GM21528 (cell line): ENCODE data around the gene BICD1.

ENCODE experiments used
- ATAC-seq: cut with Tn5 transposase; IDR thresholded peaks from one replicate; pipeline ENCODE4 v1.9.1; 2021; ENCODE audit warnings: mild to moderate bottlenecking, moderate library complexity; ENCODE audit not compliant: unreplicated experiment, low FRiP score

BICD1 gene

DNA sequence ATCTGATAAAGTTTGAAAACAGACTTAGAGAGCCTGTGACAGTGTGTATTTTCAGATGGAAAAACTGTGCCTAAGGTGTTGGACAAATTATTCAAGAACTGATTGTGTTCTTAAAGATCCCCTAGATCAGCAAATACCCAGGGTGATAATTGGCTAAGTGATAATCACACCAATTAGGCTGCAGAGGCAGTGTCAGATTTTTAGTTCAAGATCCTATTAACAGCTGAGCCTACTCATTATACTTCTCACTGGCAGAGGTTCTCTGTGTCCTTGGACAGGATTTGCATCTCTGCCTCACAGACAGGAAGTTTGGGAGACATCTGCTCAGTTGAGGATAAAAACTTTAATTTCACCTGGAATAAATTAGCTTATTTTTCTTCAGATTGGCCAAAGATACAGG, 288.4 kb downstream of the BICD1 start:
- ATAC-seq: no peak

DNA sequence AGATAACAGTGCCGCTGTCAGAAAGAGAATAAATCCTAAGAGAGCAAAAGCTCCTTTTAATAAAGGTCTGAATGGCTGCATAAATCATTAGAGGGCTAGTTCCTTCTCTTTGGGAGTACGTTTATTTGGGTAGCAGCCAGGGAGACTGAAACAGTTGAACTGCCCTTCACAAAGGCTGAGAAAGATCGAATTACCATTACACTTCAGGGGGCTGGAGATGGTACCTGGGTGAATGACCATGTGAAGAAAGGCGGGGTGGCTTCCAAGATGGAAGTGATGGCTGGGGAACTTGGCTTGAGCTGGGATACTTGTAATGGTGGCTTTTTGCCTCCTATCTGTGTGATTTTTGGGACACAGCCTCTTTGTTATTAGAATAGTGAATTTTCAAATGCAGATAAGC, 291.0 kb downstream of the BICD1 start:
- no peak for ATAC-seq

DNA sequence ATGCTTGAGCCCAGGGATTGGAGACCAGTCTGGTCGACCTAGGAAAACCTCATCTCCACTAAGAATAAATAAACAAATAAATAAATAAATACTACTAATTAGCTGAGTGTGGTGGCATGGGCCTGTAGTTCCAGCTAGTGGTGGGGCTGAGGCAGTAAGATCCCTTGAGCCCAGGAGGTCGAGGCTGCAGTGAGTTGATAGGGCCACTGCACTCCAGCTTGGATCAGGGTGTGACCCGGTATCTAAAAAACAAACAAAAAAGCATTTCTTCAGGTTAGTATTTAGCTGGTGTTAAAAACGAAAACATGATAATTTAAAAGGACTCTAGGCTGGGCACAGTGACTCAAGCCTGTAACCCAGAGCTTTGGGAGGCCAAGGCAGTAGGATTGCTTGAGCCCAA, 291.5 kb downstream of the BICD1 start:
- no peak for ATAC-seq

DNA sequence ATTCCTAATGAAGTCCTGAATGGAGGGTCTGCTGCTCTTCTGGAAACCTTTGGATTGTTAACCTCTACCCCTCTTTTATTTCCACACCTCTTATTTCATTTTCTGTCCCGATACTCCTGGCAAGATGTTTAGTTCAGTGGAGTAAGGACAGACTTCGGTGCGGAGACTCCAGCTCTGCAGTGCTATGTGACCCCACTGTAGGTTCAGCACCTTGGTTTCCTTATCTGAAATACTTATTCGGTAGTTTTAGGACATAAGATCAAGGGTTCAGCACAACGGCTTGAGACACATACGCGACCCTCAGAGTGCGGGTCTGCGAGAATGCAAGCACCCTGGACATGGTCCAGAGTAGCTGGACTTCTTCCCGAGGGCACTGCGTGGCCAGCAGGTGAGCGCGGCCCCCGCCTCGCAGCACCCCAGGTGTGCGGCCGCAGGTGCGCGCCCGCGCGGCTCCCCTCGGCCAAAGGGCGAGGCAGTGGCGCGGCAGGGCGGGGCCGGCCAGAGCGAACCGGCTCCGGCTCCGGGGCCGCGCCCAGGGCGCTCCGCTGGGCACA, 292.2 kb downstream of the BICD1 start:
- ATAC-seq: no peak

DNA sequence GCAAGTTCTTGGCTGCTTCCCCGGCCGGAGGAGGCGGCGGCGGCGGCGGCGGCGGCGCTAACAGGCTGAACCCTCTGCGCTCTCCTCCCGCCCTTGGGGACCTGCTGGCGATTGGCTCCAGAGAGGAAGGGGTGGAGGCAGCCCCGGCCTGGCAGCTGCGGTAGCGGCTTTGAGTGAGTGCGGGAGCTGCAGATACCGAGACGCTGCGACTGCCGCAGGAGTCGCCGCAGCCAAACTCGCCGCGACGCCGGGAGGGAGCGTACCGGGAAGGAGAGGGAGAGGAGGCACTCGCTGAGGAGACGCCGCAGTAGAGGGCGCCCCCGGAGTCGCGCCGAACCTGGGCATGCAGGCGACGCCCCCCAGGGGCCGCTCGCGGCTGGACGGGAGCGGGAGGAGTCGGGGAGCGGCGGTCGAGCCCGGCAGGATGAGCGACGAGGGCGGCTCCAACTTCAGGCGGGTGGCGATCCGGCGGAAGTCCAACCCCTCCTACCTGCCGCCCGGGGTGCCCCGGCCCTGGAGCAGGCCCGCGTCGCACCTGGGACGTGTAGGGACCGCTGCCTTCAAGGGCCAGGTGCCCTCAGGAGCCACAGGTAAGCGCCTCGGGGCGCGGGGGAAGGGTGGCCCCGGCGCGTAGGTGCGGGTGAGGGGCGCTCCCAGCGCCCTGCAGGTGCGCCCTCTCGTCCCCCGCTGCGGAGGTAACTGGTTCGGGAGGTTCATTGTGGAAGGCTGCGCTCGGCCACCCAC, 292.9 kb downstream of the BICD1 start, which contains the start of gene FGD4:
TSS of gene FGD4 (plus strand) at position 189 of the 744 bp plus-strand sequence.
- peak; percentile 85 for ATAC-seq

DNA sequence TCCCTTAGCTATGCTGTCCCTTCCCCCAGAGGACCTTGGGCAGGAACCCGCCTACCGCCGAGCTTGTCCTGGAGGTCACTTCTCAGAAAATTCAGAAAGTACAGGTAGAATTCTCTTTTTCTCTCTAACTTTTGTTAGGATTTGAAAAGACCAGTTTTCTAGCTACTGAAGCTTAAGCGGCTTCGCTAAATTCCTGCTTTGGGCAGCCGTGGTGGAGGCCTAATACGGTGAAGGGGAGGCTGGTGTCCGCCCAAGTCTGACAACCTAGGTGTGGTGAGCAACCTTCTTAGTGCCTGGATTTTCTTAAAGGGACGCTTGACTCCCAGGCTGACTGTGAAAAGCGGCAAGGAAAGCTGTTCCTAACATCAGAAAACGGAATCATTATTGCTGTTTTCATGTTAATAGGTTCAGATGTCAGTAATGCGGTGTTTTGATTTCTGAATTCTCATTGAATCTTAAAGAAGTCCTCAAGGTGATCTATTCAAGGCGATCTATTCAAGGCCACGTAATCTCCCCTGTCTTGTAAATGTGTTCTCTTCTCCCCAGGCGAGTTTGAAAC, 293.5 kb downstream of the BICD1 start:
- no peak for ATAC-seq

DNA sequence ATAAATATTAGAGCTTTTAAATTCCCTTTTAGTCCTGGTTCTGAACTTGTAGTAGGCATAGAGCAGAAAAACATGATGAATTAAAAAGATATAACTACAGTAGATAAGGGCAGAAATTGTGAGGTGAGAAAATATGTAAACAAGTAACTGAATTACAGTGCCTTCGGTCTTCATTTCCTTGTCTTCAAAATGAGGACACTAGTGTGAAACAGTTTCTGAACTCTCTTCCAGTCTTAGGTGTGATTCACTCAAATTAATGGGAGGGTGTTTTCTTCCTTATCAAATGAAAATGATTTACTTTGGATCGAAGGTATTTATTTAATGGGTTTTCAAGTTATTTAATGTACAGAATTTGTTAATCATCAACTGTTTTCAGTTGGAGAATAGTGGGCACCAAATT, 294.2 kb downstream of the BICD1 start:
- no peak for ATAC-seq

DNA sequence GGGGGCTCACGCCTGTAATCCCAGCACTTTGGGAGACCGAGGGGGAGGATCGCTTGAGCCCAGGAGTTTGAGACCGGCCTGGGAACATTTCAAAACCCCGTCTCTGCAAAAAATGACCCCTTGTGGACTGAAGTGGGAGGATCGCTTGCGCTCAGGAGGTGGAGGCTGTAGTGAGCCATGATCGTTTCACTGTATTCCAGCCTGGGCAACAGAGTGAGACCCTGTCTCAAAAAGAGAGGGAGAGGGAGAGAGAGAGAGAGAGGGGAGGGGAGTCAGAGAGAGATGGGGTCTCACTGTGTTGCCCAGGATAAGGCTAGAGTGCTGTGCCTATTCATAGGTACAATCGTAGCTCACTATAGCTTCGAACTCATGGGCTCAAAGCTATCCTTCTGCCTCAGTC, 295.5 kb downstream of the BICD1 start:
- no peak for ATAC-seq

DNA sequence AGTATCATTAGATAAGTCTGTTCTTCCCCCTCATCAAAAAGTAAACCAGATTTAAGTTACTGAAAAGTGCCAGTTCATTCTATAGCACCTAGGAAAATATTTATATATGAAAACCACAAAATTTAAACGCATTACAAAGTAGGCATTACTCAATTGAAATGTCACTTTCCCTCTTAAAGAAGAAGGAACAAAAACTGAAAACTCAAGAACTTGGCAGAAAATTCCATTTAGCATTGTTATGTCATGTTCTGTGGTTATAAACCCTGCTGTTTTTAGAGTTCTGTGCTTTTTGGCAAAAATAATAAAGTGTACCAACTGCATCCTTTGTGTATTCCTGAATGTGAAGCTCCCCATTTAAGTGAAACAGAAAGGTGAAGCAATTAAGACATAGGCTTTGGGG, 296.3 kb downstream of the BICD1 start:
- ATAC-seq: no peak

DNA sequence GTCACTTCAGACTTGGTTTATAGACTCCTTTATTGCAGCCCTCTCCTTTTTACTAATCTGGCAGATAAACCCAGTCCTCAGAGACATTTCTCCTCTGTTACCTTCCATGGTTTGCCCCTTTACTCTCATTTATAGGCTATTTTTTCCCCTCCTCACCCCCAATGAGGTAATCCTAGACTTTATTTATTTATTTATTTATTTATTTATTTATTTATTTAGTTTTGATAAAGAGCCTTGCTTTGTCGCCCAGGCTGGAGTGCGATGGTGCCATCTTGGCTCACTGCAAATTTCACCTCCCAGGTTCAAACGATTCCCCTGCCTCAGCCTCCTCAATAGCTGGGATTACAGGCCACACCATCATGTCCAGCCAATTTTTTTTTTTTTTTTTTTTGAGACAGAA, 301.1 kb downstream of the BICD1 start:
- ATAC-seq: no peak

DNA sequence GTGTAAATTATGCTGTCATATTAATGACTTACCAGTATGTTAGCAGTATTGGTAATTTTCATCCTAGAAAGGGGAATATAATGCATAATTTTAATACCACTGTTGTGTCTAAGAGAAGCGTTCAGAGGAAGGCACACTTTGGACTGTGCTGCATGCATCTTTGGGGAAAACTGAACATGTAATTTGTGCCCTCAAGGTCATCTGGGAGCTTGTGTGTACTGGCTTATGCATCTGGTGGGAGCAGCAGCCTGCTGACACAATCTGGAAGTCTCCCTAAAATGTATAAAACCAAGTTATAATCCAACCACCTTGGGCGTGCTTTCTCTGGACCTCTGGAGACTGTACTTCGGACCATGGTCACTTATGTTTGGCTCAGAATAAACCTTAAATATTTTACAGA, 306.8 kb downstream of the BICD1 start:
- no peak for ATAC-seq

DNA sequence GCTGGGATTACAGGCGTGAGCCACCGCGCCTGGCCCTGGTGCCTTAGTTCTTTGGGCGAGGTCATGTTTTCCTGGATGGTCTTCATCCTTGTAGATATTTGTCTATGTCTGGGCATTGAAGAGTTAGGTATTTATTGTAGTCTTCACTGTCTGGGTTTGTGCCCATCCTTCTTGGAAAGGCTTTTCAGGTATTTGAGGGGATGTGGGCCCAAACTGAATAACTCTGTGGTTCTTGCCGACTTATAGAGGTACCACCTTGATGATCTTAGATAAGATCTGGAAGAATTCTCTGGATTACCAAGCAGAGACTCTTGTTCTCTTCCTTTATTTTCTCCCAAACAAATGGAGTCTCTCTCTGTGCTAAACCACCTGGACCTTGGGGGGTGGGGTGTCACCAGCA, 311.6 kb downstream of the BICD1 start:
- ATAC-seq: no peak

DNA sequence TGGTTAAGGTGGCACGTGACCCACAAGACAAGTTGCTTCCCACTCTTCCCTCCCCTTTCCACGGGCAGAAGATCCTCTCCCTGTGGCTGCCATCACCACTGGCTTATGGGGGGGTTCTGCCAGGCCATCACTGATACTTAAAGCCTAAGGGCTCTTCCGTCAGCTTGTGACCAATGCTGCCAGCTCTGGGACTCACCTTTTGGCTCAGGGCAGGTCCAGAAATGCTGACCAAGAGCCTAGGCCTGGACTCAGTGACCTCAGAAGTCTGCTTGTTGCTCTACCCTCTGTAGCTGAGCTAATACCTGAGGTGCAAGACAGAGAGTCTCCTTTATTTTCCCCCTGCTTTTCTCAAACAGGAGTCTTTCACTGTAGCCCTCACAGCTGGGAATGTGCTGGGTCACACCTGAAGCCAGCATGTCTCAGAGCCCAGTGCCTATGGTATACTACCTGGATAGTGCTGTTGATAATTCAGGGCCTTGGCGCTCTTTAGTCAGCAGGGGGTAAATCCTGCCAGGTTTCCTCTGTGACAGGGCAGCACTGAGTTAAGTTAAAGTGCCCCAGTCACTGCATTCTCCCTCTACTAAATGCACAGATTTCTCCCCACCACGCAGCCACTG, 312.4 kb downstream of the BICD1 start:
- no peak for ATAC-seq

DNA sequence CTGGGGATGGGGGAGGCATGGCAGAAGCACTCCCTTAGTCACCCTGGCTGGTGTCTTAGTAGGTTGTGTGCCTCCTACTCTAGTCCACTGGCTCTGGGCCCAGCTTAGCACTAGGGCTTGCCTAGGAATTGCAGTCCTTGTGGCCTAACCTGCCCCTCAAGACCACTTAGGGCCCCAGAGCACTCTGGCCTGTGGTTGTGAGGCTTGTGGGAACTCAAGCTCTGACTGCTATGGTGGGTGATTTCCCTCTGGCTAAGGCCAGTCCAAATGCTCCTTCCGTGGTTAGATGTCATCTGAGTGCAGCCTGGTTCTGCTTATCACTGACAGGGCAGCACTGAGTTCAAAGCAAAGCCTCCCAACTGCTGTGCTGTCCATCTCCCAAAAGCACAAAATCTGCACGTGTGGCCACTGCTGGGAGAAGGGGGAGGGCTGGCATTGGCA, 312.9 kb downstream of the BICD1 start:
- ATAC-seq: no peak

DNA sequence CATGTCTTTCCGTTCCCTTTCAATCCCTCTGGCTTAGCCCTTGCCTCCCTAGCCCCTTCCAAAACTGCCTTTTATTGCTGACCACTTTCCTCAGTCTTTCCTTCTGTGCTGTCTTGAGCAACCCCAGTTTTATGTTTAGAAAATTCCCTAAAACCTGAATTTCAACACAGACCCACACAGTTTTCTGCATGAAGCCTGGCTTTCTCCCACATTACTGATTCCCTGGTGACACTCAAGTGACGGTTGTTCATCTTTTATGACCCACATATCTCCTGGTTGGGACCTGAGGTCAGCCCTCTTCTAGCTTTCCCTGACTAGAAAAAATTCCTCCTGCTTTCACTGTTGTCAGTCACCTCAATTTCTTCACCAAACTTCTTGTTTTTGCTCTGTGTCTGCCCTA, 313.7 kb downstream of the BICD1 start:
- no peak for ATAC-seq

DNA sequence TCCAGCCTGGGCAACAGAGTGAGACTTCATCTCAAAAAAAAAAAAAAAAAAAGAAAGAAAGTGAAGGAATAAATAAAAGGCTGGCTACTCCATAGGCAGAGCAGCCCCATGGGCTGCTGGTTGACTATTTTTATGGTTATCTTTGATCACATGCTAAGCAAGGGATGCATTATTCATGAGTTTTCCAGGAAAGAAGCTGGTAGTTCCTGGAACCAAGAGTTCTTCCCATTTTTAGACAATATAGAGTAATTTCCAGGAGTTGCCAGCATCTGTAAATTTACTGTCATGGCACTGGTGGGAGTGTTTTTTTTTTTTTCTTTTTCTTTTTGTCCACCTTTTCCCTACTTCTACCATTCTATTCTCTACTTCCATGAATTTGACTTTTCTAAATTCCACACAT, 316.9 kb downstream of the BICD1 start:
- ATAC-seq: no peak

DNA sequence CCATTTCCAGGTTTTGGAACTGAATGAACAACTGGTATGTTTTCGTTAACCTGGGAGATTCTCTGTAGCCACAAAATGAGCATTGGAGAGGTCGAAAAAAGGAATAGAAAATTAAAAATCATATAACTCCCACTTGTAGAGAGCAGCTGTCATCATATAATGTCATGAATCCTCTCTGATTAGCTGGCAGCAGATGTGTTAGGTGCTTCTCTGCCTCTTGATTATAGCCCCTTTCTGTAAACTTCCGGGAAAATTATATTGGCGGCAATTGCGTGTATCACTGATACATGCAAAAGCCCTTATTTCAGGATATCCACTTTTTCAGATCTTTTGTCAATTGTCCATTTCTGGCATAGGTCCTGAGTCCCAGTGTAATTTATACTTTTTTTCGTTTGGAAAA, 324.4 kb downstream of the BICD1 start:
- no peak for ATAC-seq
